HG03457 (cell line): ENCODE data around the gene KCNQ1.

Source experiments
- ATAC-seq: cut with Tn5 transposase; IDR thresholded peaks from one replicate; pipeline ENCODE4 v1.9.1; 2021; ENCODE audit warnings: moderate number of reproducible peaks; ENCODE audit not compliant: unreplicated experiment

KCNQ1 gene

DNA sequence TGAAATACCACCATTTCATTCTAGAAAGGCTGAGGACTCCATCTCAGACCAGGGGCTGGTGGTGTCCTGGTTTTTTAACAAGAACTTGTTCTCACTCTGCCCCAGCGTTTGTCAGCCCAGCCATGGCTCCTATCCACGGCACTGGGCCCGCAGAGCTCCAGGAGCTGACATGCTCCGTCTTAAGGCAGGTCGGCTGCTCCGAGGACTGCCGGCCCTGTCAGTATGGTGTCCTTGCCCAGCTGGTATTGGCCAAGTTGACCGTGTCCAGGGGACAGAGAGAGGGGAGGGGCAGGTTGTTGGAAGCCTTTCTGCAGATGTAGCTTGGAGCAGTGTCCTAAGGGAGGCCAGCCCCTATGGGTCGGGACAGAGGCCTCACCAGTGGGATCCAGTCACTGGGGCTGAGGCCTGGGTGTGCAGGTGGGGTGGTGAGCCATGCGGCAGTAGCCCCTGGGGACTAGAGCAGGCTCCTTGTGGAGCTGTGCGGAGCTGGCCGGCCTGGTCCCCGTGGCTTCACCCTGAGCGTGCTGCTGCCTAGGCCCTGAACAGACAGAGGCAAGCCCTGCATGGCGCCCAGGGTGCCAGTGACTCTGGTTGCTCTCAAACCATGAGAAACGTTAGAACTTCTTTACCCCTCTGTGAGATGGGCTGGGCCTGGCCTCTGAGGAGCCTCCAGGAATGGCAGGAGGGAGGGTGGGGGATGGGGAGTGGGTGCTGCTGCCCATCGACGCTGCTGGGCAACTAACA lies 294.9 kb downstream of the KCNQ1 start:
- no peak for ATAC-seq

- ATAC-seq = no peak
Observed at GRCh38 chr11:2740275-2740940, 295.6 kb downstream of the KCNQ1 start.

GRCh38 chr11:2741006-2741376 lies 296.2 kb downstream of the KCNQ1 start:
- no peak for ATAC-seq

DNA sequence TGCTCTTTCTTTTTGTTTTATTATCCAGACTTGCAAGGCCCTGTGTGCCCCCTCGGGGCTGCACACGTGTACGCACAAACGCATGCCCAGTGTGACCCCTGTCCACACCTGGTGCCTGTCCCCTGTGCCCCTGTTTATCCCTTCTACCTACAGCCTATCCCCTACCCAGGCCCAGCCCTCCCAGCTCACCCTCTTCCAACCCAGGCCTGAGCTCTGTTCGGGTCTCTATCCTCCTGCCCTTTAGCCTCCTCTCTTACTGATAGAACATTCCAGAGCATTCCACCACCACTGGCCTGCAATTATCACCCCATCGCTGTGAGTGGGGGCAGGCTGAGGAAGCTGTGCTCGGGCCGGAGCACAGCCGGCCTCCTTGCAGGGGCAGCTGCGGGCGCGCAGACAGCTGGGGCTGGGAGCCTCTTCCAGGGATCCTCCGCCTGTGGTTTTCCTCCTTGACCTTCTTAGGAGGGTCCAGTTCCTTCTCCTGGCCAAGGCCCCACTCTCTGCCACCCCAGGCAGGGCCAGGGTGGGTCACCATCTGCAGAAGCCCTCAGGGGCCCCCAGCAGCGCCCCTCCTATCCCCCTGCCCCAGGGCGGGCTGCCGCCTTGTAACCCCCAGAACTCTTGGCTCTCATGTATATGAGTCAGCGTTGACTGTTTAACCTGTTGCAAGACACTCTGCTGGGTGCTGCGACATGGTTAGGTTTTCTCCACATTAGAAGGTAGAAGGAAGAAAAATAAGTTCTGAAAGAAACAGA lies 296.7 kb downstream of the KCNQ1 start:
- ATAC-seq = no peak

DNA sequence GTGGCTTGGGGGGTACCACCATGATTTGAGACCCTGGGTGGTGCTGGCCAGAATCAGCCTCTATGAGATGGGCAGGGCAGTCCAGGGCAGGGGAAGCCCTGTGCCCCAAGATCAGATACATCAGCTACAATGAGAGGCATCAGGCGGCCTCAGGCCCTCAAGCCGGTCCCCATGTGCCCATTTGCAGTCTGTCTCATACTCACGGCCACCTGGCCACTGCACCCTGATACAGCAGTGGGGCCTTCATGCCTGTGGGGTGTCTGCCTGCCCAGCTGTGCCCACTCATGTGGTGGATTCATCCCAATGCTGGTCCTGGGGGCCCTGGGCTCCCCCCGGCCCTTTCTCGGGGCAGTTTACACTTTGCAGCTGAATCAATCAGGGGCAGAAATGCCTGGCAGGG lies 297.4 kb downstream of the KCNQ1 start:
- ATAC-seq = no peak

GRCh38 chr11:2742611-2743426 lies 298.0 kb downstream of the KCNQ1 start:
- ATAC-seq = no peak

DNA sequence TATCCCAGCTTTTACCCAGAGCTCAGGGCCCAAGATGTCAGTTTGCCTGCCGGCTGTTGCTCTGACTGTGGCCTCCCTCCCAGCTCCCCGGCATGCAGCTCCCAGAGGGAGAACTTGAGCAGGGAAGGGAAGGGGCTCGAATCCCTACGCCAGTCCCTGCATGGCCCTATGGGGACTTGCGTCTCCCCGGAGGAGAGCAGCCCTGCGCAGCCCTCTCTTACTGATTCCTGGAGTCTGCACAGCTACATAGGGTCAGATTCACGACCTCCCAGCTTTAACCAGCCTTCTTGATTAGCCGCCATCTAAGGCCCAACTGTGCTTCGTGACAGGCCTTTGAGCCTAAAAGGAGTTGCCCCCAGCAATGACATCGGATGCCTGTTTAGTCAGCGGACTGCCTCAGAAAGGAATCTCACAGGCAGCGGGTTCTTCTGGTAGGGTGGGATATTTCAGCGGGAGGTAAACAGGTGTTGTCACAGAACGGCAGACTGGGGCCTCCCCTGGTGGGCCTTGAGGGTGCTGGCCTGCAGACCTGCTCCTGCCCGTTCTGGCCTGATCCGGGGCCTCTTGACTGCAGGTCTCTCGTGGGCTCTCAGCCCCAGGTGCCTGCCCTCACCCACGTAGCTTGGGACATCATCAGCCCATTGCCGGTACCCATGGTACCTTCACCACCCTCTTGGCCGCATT lies 298.8 kb downstream of the KCNQ1 start:
- no peak for ATAC-seq

DNA sequence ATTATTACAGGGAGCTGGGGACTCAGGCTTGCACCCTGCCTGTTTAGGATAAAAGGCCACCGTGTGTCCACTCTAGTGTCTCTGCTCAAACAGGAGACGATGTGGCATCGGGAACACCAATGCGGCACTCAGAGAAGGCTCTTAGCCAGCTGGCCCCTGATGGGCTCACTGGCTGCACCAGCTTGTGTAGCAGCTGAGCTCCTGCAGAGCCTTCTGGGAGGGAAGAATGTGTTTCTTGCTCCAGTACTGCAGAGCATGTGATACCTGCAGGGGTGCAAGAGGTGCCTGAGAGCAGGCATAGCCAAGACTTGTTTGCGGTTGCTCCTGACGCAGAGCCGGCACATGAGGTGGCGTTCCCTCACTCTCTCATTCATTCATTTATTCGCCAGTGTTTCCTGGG lies 299.4 kb downstream of the KCNQ1 start:
- no peak for ATAC-seq

- ATAC-seq = no peak
Observed at GRCh38 chr11:2745511-2745910, 300.7 kb downstream of the KCNQ1 start.

GRCh38 chr11:2746401-2747247 lies 301.8 kb downstream of the KCNQ1 start:
- no peak for ATAC-seq

DNA sequence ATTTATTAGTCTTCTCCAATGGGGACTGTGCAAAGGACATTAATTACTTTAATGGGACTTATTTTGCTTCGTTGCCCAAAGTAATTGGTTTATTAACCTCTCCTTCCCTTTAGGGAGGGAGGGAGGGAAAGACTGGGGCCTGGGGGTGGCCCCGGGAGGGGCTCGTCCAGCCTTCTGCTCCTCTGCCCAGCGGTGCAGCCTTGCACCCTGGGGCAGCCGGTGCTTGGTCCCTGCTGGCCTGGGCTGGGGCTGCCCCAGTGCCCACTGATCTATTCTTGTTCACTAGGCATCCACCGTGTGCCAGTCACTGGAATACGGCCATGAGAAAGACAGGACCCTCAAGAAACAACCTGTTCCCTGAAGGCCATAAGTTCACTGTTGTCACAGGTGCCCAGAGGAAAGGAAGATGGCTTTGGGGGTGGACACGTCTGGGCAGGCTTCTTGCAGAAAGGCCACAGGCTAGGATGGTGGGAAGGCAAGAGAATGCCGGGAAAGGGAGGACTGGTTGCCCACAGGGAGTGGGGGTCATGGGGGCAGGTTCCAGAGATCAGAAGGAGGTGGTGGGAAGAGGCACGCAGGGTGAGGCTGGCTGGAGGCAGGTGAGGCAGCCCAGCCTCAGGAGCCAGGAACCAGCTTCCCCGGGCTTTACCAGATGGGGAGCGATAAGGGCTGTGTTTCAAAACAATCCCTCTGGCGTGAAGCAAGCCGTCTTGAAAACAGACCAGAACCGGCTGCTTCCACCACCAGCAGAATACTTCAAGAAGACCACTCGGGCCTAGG lies 302.6 kb downstream of the KCNQ1 start:
- no peak for ATAC-seq

DNA sequence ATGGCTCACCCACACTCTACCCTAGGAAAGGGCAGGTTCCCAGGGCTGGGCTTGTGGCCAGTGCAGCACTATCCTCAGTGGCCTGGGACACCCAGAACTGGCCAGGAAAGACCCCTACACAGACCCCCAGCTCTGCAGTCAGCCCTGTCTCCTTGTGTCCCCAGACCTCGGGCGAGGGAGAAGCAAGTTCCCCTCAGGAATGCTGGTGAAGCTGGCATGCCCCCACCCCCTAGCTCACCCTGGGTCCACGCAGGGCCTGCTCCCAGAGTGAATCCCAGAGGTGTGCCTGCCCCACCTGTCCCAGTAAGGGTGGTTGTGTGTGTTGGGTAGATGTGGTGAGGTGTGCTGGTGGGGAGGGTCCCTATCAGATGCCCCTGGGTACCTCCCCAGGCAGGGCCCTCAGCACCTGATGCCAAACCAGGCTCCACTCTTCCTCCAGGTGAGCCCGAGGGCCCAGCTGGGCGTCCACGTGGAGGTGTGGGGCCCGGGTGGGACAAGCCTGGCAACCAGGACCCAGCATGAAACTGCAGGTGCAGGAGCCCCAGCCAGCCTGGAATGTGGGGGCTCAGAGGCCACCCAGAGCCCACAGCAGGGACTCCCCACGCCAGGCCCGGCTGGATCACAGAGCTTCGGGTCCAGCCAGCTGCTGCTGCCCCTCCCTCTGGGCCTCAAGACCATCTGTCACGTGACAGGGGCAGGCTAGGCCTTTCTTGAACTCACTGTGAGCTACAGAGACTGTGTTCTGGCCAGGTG lies 303.4 kb downstream of the KCNQ1 start:
- no peak for ATAC-seq

- no peak for ATAC-seq
Observed at GRCh38 chr11:2748814-2749554, 304.2 kb downstream of the KCNQ1 start.

DNA sequence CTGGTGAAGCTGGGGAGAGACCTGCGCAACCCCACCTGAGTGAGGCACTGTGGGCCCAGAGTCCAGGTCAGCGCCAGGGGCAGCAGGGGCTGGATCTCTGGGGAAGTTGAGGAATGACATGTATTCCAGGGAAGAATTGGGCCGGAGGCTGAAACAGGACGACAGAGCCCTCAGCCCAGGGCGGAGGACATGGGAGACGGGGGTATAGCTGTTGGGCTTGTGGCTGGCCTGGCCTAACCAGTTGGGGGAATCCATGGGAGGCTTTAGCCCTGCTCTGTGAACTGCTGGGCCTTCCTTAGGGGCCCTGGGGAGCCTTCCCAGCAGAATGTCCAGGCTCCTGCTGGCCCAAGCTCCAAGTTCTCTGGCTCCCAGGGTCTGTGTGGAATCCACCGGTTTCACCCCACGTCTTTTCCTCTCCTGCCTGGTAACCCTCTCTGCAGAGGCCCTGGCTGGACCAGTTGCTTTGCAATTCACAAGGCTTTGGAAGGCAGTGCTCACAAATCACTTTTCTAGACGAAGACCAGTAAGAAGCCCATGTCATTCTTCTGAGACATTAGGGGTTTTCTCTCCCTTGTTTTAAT lies 305.4 kb downstream of the KCNQ1 start:
- ATAC-seq = no peak

DNA sequence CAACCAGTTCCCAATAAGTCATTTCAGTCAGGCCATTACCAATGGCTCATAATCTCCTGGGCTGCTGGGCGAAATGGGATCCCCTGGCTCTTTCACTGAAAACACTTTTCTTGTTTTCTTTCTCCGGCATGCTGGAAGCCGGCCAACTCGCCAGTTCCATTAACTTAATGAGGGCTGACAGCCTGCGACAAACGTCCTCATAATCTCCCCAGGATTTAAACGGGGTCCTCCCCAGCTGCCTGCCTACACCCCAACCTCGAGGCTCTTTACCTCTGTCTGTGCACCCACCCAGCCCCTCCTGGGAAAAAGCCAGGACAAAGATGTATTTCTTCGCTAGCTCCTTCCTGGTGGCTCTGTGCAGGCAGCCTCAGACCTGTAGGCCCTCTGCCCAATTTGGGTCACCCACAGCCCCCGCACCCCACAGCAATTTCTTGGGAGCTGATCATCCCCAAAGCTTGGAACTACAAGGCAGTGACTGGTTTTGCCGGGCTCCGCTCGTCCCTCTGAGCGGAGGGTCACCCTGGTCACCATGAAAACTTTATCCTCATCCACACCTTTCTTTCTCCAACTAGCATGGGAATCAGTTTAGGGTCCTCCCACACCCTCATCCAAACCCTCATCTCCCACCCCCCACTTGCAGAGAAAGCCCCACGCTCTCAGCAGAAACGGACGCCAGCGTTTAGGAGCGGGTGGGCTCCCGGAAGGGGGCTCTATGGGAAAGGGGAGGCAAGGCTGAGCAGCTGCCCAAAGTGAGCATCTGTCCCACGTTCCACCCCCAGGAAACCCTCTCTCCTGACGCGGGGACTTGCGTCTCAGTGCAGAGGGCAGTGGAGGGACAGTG lies 306.1 kb downstream of the KCNQ1 start:
- ATAC-seq = no peak

GRCh38 chr11:2751523-2752203 lies 306.9 kb downstream of the KCNQ1 start:
- no peak for ATAC-seq
